ENCODE results near the gene CCDC69. TPM values are rescaled to one million over a fixed set of nuclear protein-coding genes. Genes with fewer than 3 reads are reported as not detected.

CCDC69 gene
- total RNA-seq, 1 donor from 2014 or later = 0.07 TPM

GRCh38 chr5:151227918-151228447, 4.1 kb upstream of the CCDC69 start:
- peaks cover 5% of the 10 kb centered on the region for H3K4me1 Mint-ChIP-seq
- Histone ChIP-seq H2AFZ (replicated peaks) (no peak overlapping the region), H3K4me3 (no peak overlapping the region), H3K27ac (no peak overlapping the region), H3K36me3 (no peaks in the 10 kb centered on the region), H3K9me3 (ENCODE audit: low read depth) (no peaks in the 10 kb centered on the region), H3K4me1 (peaks cover 3% of the 10 kb centered on the region), H3K27me3 (peaks cover 10% of the 10 kb centered on the region), H3F3A (ENCODE audit: low read depth) (no peaks in the 10 kb centered on the region), H3K4me2 (no peak overlapping the region), H3K9ac (no peak overlapping the region), H3K79me2 (ENCODE audit: low read depth) (no peaks in the 10 kb centered on the region), H4K20me1 (ENCODE audit: low read depth) (no peaks in the 10 kb centered on the region)
- H3K9me3 Mint-ChIP-seq = no peaks in the 10 kb centered on the region
- no peak overlapping the region for H3K27ac Mint-ChIP-seq
- no peaks in the 10 kb centered on the region for H3K36me3 Mint-ChIP-seq
- no peak overlapping the region for H3K4me3 Mint-ChIP-seq
- no peak for DNase-seq (ENCODE audit: low spot score)
- peaks cover 11% of the 10 kb centered on the region for H3K27me3 Mint-ChIP-seq (ENCODE audit: insufficient read depth, low read depth)
- no peak for TF ChIP-seq EZH2 (IDR thresholded peaks at IDR 0.05)
- TF ChIP-seq EZH2phosphoT487 (IDR thresholded peaks at IDR 0.05) = no peak
- TF ChIP-seq CTCF (IDR thresholded peaks at IDR 0.05) = no peak

- H3K36me3 ChIP-seq = no peaks in the 10 kb centered on the region
- peaks cover 33% of the 10 kb centered on the region for H3K27me3 ChIP-seq
- no peak overlapping the region for H2AFZ ChIP-seq (replicated peaks)
- Mint-ChIP-seq H3K27me3 (ENCODE audit: insufficient read depth, low read depth) (peaks cover 16% of the 10 kb centered on the region), H3K36me3 (no peaks in the 10 kb centered on the region), H3K4me1 (peaks cover 8% of the 10 kb centered on the region), H3K4me3 (no peak overlapping the region), H3K9me3 (no peaks in the 10 kb centered on the region), H3K27ac (no peak overlapping the region)
- H4K20me1 ChIP-seq (ENCODE audit: low read depth) = peaks cover 3% of the 10 kb centered on the region
- H3K27ac ChIP-seq = no peak overlapping the region
- no peaks in the 10 kb centered on the region for H3K79me2 ChIP-seq (ENCODE audit: low read depth)
- TF ChIP-seq EZH2 (IDR thresholded peaks at IDR 0.05) (no peak), CTCF (IDR thresholded peaks at IDR 0.05) (no peak)
- no peak overlapping the region for H3K4me2 ChIP-seq
- no peak for DNase-seq (ENCODE audit: low spot score)
- no peaks in the 10 kb centered on the region for H3F3A ChIP-seq (ENCODE audit: low read depth)
- H3K9me3 ChIP-seq (ENCODE audit: low read depth) = no peaks in the 10 kb centered on the region
- no peak overlapping the region for H3K4me3 ChIP-seq
- no peaks in the 10 kb centered on the region for H3K4me1 ChIP-seq
- H3K9ac ChIP-seq = no peak overlapping the region
These were observed 1.6 kb upstream of the CCDC69 start for GRCh38 chr5:151225475-151225874.

GRCh38 chr5:151225071-151225470, 1.2 kb upstream of the CCDC69 start:
- H3K9me3 Mint-ChIP-seq = no peaks in the 10 kb centered on the region
- no peaks in the 10 kb centered on the region for H3K79me2 ChIP-seq (ENCODE audit: low read depth)
- H3K36me3 ChIP-seq = no peaks in the 10 kb centered on the region
- no peak overlapping the region for H3K4me2 ChIP-seq
- peaks cover 16% of the 10 kb centered on the region for H3K27me3 Mint-ChIP-seq (ENCODE audit: insufficient read depth, low read depth)
- TF ChIP-seq EZH2 (IDR thresholded peaks at IDR 0.05) = no peak
- no peak for TF ChIP-seq EZH2phosphoT487 (IDR thresholded peaks at IDR 0.05)
- TF ChIP-seq CTCF (IDR thresholded peaks at IDR 0.05) = no peak
- H3K36me3 Mint-ChIP-seq = no peaks in the 10 kb centered on the region
- no peak for DNase-seq (ENCODE audit: low spot score)
- no peak overlapping the region for H3K27ac ChIP-seq
- H2AFZ ChIP-seq (replicated peaks) = no peak overlapping the region
- no peak overlapping the region for H3K9ac ChIP-seq
- no peaks in the 10 kb centered on the region for H3K4me1 ChIP-seq
- no peak overlapping the region for H3K27ac Mint-ChIP-seq
- H3K4me1 Mint-ChIP-seq = peaks cover 8% of the 10 kb centered on the region
- H3K4me3 Mint-ChIP-seq = peak overlapping the region; percentile 23
- H4K20me1 ChIP-seq (ENCODE audit: low read depth) = peaks cover 3% of the 10 kb centered on the region
- H3K27me3 ChIP-seq = peaks cover 33% of the 10 kb centered on the region
- H3K9me3 ChIP-seq (ENCODE audit: low read depth) = no peaks in the 10 kb centered on the region
- H3K4me3 ChIP-seq = no peak overlapping the region
- H3F3A ChIP-seq (ENCODE audit: low read depth) = no peaks in the 10 kb centered on the region

Data from neural progenitor cell (in vitro differentiated cells).